ENCODE results near the gene MAD1L1. TPM values are rescaled to one million over a fixed set of nuclear protein-coding genes. Genes with fewer than 3 reads are reported as not detected.

Gene MAD1L1
- total RNA-seq, 4 donors from 2014 or later: 22.3 to 56.6 (median 35.0) TPM

GRCh38 chr7:1993776-1994740 lies 238.7 kb downstream of the MAD1L1 start:
- Histone ChIP-seq H3K4me1 (peaks cover 0 to 6% (median 0%) of the 10 kb centered on the region in 3 donors), H3K4me3 (no peak overlapping the region), H3K36me3 (peaks cover 0 to 5% of the 10 kb centered on the region in 2 donors), H3K27me3 (no peaks in the 10 kb centered on the region), H3K27ac (no peak overlapping the region), H3K9me3 (no peaks in the 10 kb centered on the region)
- 85 to 87% methylated on average over 6 to 9 of the region's 27 CpGs for WGBS, 2 donors (ENCODE audit: low coverage in 1 of 2)
- TF ChIP-seq POLR2A (IDR thresholded peaks at IDR 0.05) (no peak), EP300 (IDR thresholded peaks at IDR 0.05) (no peak), POLR2AphosphoS5 (IDR thresholded peaks at IDR 0.05) (no peak), CTCF (IDR thresholded peaks at IDR 0.05) (no peak)
- ATAC-seq: no peak

- WGBS, 2 donors (ENCODE audit: low coverage in 1 of 2): 72 to 86% methylated on average over 9 to 12 of the region's 13 CpGs
- Histone ChIP-seq H3K27me3 (no peaks in the 10 kb centered on the region), H3K4me3 (no peak overlapping the region), H3K36me3 (peaks cover 0 to 5% of the 10 kb centered on the region in 2 donors), H3K27ac (no peak overlapping the region), H3K4me1 (peaks cover 0 to 6% (median 0%) of the 10 kb centered on the region in 3 donors), H3K9me3 (no peaks in the 10 kb centered on the region)
- ATAC-seq: no peak
- TF ChIP-seq POLR2AphosphoS5 (IDR thresholded peaks at IDR 0.05): no peak
- TF ChIP-seq POLR2A (IDR thresholded peaks at IDR 0.05): no peak
- TF ChIP-seq EP300 (IDR thresholded peaks at IDR 0.05): no peak
- TF ChIP-seq CTCF (IDR thresholded peaks at IDR 0.05): no peak
Measured at GRCh38 chr7:1993031-1993695, 239.6 kb downstream of the MAD1L1 start.

GRCh38 chr7:1992554-1992953 lies 240.2 kb downstream of the MAD1L1 start:
- H3K4me1 ChIP-seq: peaks cover 0 to 6% (median 0%) of the 10 kb centered on the region in 3 donors
- ATAC-seq: no peak
- TF ChIP-seq EP300 (IDR thresholded peaks at IDR 0.05): no peak
- TF ChIP-seq CTCF (IDR thresholded peaks at IDR 0.05): no peak
- no peak for TF ChIP-seq POLR2A (IDR thresholded peaks at IDR 0.05)
- TF ChIP-seq POLR2AphosphoS5 (IDR thresholded peaks at IDR 0.05): no peak
- WGBS, 2 donors (ENCODE audit: low coverage in 1 of 2): 62 to 83% methylated on average over 2 to 5 of the region's 6 CpGs
- no peaks in the 10 kb centered on the region for H3K9me3 ChIP-seq
- peaks cover 0 to 5% of the 10 kb centered on the region in 2 donors for H3K36me3 ChIP-seq
- no peak overlapping the region for H3K27ac ChIP-seq
- H3K27me3 ChIP-seq: no peaks in the 10 kb centered on the region
- no peak overlapping the region for H3K4me3 ChIP-seq

- no CpG with 5 or more reads among the region's 24 CpGs for WGBS, 2 donors (ENCODE audit: low coverage in 1 of 2)
- ATAC-seq: peak; percentile 42
- H3K36me3 ChIP-seq: no peaks in the 10 kb centered on the region
- TF ChIP-seq CTCF (IDR thresholded peaks at IDR 0.05) (no peak), EP300 (IDR thresholded peaks at IDR 0.05) (no peak), POLR2A (IDR thresholded peaks at IDR 0.05) (no peak), POLR2AphosphoS5 (IDR thresholded peaks at IDR 0.05) (no peak)
- H3K27ac ChIP-seq: no peak overlapping the region
- no peaks in the 10 kb centered on the region for H3K27me3 ChIP-seq
- no peaks in the 10 kb centered on the region for H3K9me3 ChIP-seq
- H3K4me1 ChIP-seq: peaks cover 0 to 6% (median 0%) of the 10 kb centered on the region in 3 donors
- no peak overlapping the region for H3K4me3 ChIP-seq
Measured at GRCh38 chr7:1990001-1990670, 242.6 kb downstream of the MAD1L1 start.
